HCT116 (cell line): ENCODE data around the gene CNTNAP2. TPM values are rescaled to one million over a fixed set of nuclear protein-coding genes. Genes with fewer than 3 reads are reported as not detected.

ENCODE experiments used
- ATAC-seq: fragments of 200-7000 bp; cut with Tn5 transposase; 2 replicates; pipeline ENCODE4 v1.9.1; 2020; ENCODE audit warnings: mild to moderate bottlenecking, moderate library complexity
- BruUV-seq: library from RNA; stranded (reverse); fragments of 400-500 nt; replicated peaks from 2 replicates; lab custom pipeline; 2021; lab: Mats Ljungman, UMichigan
- CTCF ChIA-PET: fragments of 300-600 bp; sonication (Branson Sonifier 250); formaldehyde crosslinking; loops from one replicate; lab custom pipeline; 2021; ENCODE audit warnings: antibody characterized with exemption; lab: Charles Lee
- POLR2A ChIA-PET: fragments of 300-600, 350-600 bp; sonication (Branson Sonifier 250); formaldehyde crosslinking; loops from one replicate; lab custom pipeline; 2021; ENCODE audit warnings: antibody characterized with exemption; lab: Charles Lee
- RAD21 ChIA-PET, 2 experiments: fragments of 300-600 bp; sonication (Branson Sonifier 250); formaldehyde crosslinking; loops; one replicate each; lab custom pipeline; 2023; ENCODE audit warnings: low total read pairs in 2 of 2; ENCODE audit not compliant: uncharacterized antibody in 2 of 2, unreplicated experiment in 2 of 2, low non-redundant PET in 1 of 2; lab: Charles Lee
- DNase-seq: peaks from one replicate; pipeline ENCODE4 v3.0.0-alpha.2; 2010; ENCODE audit warnings: low read depth, low spot score
- H2AFZ ChIP-seq: fragments of 200-600 bp; shearing (Covaris generic), sonication (generic); 2 replicates; pipeline ENCODE4 v1.6.1; 2017; ENCODE audit warnings: low read depth, mixed run types, mixed read lengths, antibody characterized with exemption, low read length; ENCODE audit not compliant: poor library complexity, severe bottlenecking
- H3K27ac ChIP-seq: 2 replicates; pipeline ENCODE4 v1.5.1; 2012; ENCODE audit warnings: low read depth, low read length
- H3K27me3 ChIP-seq: fragments of 200-600 bp; sonication (generic); 2 replicates; pipeline ENCODE4 v1.6.1; 2016; ENCODE audit warnings: mixed run types, low read length, mixed read lengths; ENCODE audit not compliant: insufficient read depth
- H3K36me3 ChIP-seq, 2 experiments: fragments of 200-500 bp in 1 of 2; fragments of 200-600 bp in 1 of 2; sonication (Bioruptor generic) in 1 of 2; sonication (generic) in 1 of 2; 2 replicates each; pipeline versions ENCODE4 v1.5.1 to v1.6.1; 2014 to 2016; ENCODE audit warnings: low read length in 2 of 2, inconsistent platforms in 1 of 2, mixed read lengths in 1 of 2, mixed run types in 1 of 2; ENCODE audit not compliant: insufficient read depth in 2 of 2, control insufficient read depth in 1 of 2
- H3K4me1 ChIP-seq, 2 experiments: fragments of 200-600 bp in 1 of 2; sonication (generic) in 1 of 2; 2 replicates each; pipeline versions ENCODE4 v1.5.1 to v1.6.1; 2012 to 2017; ENCODE audit warnings: low read length in 2 of 2, inconsistent platforms in 1 of 2, mild to moderate bottlenecking in 1 of 2, mixed read lengths in 1 of 2, mixed run types in 1 of 2, moderate library complexity in 1 of 2; ENCODE audit not compliant: insufficient read depth in 2 of 2, control insufficient read depth in 1 of 2
- H3K4me2 ChIP-seq: fragments of 200-600 bp; sonication (generic); 2 replicates; pipeline ENCODE4 v1.6.1; 2017; ENCODE audit warnings: mixed run types, low read length, mixed read lengths
- H3K4me3 ChIP-seq, 2 experiments: fragments of 200-600 bp in 1 of 2; sonication (generic) in 1 of 2; replicated peaks in 1 of 2; 2 replicates each; pipeline ENCODE4 v1.5.1; 2011 to 2016; ENCODE audit warnings: low read length in 2 of 2, control low read depth in 1 of 2, low read depth in 1 of 2, mild to moderate bottlenecking in 1 of 2, mixed read lengths in 1 of 2, mixed run types in 1 of 2
- H3K79me2 ChIP-seq: fragments of 200-600 bp; sonication (generic); 2 replicates; pipeline ENCODE4 v1.6.1; 2017; ENCODE audit warnings: mild to moderate bottlenecking, mixed run types, low read length, moderate library complexity, mixed read lengths; ENCODE audit not compliant: insufficient read depth
- H3K9ac ChIP-seq: fragments of 200-600 bp; sonication (generic); 2 replicates; pipeline ENCODE4 v1.6.1; 2016; ENCODE audit warnings: low read length, mixed read lengths
- H3K9me2 ChIP-seq: fragments of 200-600 bp; sonication (generic), shearing (Covaris generic); 2 replicates; pipeline ENCODE4 v1.6.1; 2017; ENCODE audit warnings: mixed run types, mild to moderate bottlenecking, moderate library complexity; ENCODE audit not compliant: insufficient read depth
- H3K9me3 ChIP-seq, 2 experiments: fragments of 200-500 bp in 1 of 2; fragments of 200-600 bp in 1 of 2; sonication (Bioruptor generic) in 1 of 2; sonication (generic) in 1 of 2; 2 replicates each; pipeline ENCODE4 v1.6.1; 2014 to 2017; ENCODE audit warnings: low read length in 2 of 2, mixed read lengths in 2 of 2, inconsistent platforms in 1 of 2, low read depth in 1 of 2, mild to moderate bottlenecking in 1 of 2, mixed run types in 1 of 2, moderate library complexity in 1 of 2; ENCODE audit not compliant: control insufficient read depth in 1 of 2, insufficient read depth in 1 of 2
- H4K20me1 ChIP-seq: fragments of 200-600 bp; sonication (generic), shearing (Covaris generic); 2 replicates; pipeline ENCODE4 v1.6.1; 2017; ENCODE audit warnings: mixed run types, mild to moderate bottlenecking, moderate library complexity; ENCODE audit not compliant: insufficient read depth
- CEBPB ChIP-seq: IDR thresholded peaks from 2 replicates; pipeline ENCODE4 v1.6.1; 2012; ENCODE audit warnings: low read depth
- EGR1 ChIP-seq: IDR thresholded peaks from 2 replicates; pipeline ENCODE4 v1.6.1; 2012; ENCODE audit warnings: low read depth
- ELF1 ChIP-seq: IDR thresholded peaks from 2 replicates; pipeline ENCODE4 v1.6.1; 2012; ENCODE audit warnings: low read depth, borderline replicate concordance
- EZH2 ChIP-seq: fragments of 200-600 bp; sonication (generic); IDR thresholded peaks from 2 replicates; pipeline ENCODE4 v1.6.1; 2017; ENCODE audit warnings: antibody characterized with exemption, mixed run types
- JUND ChIP-seq: IDR thresholded peaks from 2 replicates; pipeline ENCODE4 v1.6.1; 2012
- SRF ChIP-seq: IDR thresholded peaks from 2 replicates; pipeline ENCODE4 v1.6.1; 2012; ENCODE audit warnings: low read depth
- TCF7L2 ChIP-seq: IDR thresholded peaks from 2 replicates; pipeline ENCODE4 v1.7.0; 2011; ENCODE audit warnings: borderline replicate concordance, inconsistent platforms; ENCODE audit not compliant: insufficient read depth, insufficient read length; ENCODE audit errors: extremely low read depth
- intact Hi-C: fragments of 100-400 bp; cut with micrococcal nuclease; formaldehyde crosslinking; loops from 2 replicates; pipeline ENCODE4 v1.10.0; 2022
- total RNA-seq: library from RNA; stranded (reverse); gene quantifications from one replicate; pipeline ENCODE4 v1.2.1, GENCODE V29; 2021; ENCODE audit not compliant: unreplicated experiment
- TF ChIP-seq, protein P1 (sequence below), 3 experiments: fragments of 200-600 bp in 1 of 3; sonication (generic) in 1 of 3; IDR thresholded peaks in 2 of 3; conservative IDR thresholded peaks in 1 of 3; 2 replicates each; pipeline ENCODE4 v1.5.1; 2012 to 2017; ENCODE audit warnings: low read depth in 2 of 3, low read length in 2 of 3, antibody characterized with exemption in 1 of 3, borderline replicate concordance in 1 of 3, control low read depth in 1 of 3, mild to moderate bottlenecking in 1 of 3, mixed read lengths in 1 of 3, mixed run types in 1 of 3, moderate library complexity in 1 of 3; ENCODE audit not compliant: insufficient read depth in 1 of 3
- TF ChIP-seq, protein P2 (sequence below): IDR thresholded peaks from 2 replicates; pipeline ENCODE4 v1.6.1; 2012; ENCODE audit warnings: low read depth

The CNTNAP2 gene
- total RNA-seq, 1 experiment from 2014 or later: 0.37 TPM

DNA sequence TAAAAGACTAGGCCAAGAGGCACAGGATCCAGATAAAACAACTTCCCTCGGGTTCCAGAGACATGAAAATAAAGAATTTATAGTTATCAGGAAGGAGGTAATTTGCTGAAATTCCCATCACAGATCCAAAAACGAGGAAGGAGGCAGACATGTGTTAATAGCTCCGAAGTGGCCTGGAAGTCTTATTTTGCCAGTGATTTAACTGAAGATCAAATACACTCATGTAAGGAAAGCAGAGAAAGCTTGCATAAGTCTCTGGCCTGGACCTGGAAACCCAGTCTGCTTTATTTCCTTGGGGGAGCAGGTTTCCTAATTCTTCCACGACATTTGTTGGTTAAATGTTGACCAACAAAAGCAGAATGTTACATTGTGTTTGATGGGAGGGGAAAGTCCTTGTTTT, 1975.3 kb downstream of the CNTNAP2 start:
- no peaks in the 10 kb centered on the region for H3K27me3 ChIP-seq
- no peak overlapping the region for H3K9ac ChIP-seq
- H3K4me2 ChIP-seq: no peak overlapping the region
- H2AFZ ChIP-seq: no peak overlapping the region
- ChIA-PET RAD21 (no interaction called here), CTCF (no interaction called here), POLR2A (no interaction called here)
- DNase-seq (no peak), ATAC-seq (no peak)
- H3K27ac ChIP-seq: no peak overlapping the region
- no peak overlapping the region for H3K4me3 ChIP-seq
- H3K9me3 ChIP-seq: no peaks in the 10 kb centered on the region
- H3K79me2 ChIP-seq: no peaks in the 10 kb centered on the region
- H4K20me1 ChIP-seq: no peaks in the 10 kb centered on the region
- H3K4me1 ChIP-seq: no peaks in the 10 kb centered on the region
- H3K36me3 ChIP-seq: no peaks in the 10 kb centered on the region
- no TSS peak for BruUV-seq
- TF ChIP-seq, protein P1, sequence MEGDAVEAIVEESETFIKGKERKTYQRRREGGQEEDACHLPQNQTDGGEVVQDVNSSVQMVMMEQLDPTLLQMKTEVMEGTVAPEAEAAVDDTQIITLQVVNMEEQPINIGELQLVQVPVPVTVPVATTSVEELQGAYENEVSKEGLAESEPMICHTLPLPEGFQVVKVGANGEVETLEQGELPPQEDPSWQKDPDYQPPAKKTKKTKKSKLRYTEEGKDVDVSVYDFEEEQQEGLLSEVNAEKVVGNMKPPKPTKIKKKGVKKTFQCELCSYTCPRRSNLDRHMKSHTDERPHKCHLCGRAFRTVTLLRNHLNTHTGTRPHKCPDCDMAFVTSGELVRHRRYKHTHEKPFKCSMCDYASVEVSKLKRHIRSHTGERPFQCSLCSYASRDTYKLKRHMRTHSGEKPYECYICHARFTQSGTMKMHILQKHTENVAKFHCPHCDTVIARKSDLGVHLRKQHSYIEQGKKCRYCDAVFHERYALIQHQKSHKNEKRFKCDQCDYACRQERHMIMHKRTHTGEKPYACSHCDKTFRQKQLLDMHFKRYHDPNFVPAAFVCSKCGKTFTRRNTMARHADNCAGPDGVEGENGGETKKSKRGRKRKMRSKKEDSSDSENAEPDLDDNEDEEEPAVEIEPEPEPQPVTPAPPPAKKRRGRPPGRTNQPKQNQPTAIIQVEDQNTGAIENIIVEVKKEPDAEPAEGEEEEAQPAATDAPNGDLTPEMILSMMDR (IDR thresholded peaks at IDR 0.05 in 2 of 3, conservative IDR thresholded peaks at IDR 0.05 in 1 of 3; ENCODE audit: borderline replicate concordance in 1 of 3, insufficient read depth in 1 of 3, low read depth in 2 of 3, low read length in 2 of 3): no peak
- TF ChIP-seq JUND (no peak), EZH2 (no peak), CEBPB (no peak), SRF (no peak), TCF7L2 (no peak), EGR1 (no peak), ELF1 (no peak)
- TF ChIP-seq, protein P2, sequence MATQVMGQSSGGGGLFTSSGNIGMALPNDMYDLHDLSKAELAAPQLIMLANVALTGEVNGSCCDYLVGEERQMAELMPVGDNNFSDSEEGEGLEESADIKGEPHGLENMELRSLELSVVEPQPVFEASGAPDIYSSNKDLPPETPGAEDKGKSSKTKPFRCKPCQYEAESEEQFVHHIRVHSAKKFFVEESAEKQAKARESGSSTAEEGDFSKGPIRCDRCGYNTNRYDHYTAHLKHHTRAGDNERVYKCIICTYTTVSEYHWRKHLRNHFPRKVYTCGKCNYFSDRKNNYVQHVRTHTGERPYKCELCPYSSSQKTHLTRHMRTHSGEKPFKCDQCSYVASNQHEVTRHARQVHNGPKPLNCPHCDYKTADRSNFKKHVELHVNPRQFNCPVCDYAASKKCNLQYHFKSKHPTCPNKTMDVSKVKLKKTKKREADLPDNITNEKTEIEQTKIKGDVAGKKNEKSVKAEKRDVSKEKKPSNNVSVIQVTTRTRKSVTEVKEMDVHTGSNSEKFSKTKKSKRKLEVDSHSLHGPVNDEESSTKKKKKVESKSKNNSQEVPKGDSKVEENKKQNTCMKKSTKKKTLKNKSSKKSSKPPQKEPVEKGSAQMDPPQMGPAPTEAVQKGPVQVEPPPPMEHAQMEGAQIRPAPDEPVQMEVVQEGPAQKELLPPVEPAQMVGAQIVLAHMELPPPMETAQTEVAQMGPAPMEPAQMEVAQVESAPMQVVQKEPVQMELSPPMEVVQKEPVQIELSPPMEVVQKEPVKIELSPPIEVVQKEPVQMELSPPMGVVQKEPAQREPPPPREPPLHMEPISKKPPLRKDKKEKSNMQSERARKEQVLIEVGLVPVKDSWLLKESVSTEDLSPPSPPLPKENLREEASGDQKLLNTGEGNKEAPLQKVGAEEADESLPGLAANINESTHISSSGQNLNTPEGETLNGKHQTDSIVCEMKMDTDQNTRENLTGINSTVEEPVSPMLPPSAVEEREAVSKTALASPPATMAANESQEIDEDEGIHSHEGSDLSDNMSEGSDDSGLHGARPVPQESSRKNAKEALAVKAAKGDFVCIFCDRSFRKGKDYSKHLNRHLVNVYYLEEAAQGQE: no peak
- no peaks in the 10 kb centered on the region for H3K9me2 ChIP-seq
- intact Hi-C loops: no loop called here
